ENCODE data around the gene TIMP2. TPM values are rescaled to one million over a fixed set of nuclear protein-coding genes. Genes with fewer than 3 reads are reported as not detected.

The TIMP2 gene
- total and polyA plus RNA-seq, 2 of the 13 experiments (the other 11 are each of a cell fraction or from before 2014, with no cell fraction given): 3.8 to 8.5 TPM

DNA sequence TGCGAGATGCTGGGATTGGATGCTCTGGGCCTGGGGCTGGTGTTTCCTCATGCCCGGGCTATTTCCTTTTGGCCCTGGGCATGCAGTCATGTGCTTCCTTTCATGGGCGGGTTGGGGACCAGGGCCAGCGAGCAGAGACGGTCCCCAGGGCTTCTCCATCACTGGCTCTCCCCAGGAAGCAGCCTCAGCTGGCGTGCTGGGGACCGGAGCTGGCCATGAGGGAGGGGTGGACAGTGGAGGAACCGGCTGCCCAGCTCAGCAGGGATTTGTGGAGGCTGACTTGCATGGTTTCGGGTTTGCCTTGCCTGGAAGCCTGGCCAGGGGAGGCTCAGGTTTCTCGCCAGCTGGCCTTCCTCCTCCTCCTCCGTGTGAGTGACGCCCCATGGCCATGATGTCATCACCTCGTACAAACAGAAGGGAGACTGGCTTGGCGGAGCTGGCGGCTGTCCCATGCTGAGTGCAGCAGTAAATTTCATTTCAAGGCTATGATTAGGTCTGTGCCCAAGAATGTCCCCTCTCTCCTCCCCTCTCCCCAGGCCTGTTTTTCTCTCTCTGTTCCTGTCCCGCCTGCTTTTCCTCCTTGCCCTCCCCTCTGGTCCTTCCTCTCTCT is 8.9 kb upstream of the TIMP2 start:
- in situ Hi-C loops (cut with HindIII; ENCODE audit: extremely low pct_ligation_motif_present, low pct_unique_long_range_greater_than_20kb): no loop called here
- Histone ChIP-seq H3K9me3 (ENCODE audit: low read length) (no peaks in the 10 kb centered on the region), H4K20me1 (ENCODE audit: insufficient read depth, low read length) (no peaks in the 10 kb centered on the region), H2AFZ (ENCODE audit: low read length) (no peak overlapping the region), H3K36me3 (replicated peaks in 1 of 2; ENCODE audit: control insufficient read depth in 1 of 2, insufficient read depth in 2 of 2, low read length in 2 of 2) (no peaks in the 10 kb centered on the region), H3K27ac (ENCODE audit: extremely low read length, insufficient read depth, low read length) (no peak overlapping the region), H3K4me3 (replicated peaks in 1 of 3; ENCODE audit: insufficient read depth in 1 of 3, low read depth in 2 of 3, low read length in 3 of 3) (peak overlapping the region in 2 of 3 experiments; percentile 2 to 61; a peak in 3 of 6 replicates), H3K79me2 (ENCODE audit: insufficient read depth, low read length) (no peaks in the 10 kb centered on the region), H3K9ac (ENCODE audit: insufficient read depth, low read depth, low read length) (peak overlapping the region; percentile 46; the same call in 1 of the 2 replicates), H3K4me2 (ENCODE audit: low read depth, low read length) (peak overlapping the region; percentile 73), H3K4me1 (ENCODE audit: insufficient read depth, low read length) (peaks cover 41% of the 10 kb centered on the region), H3K27me3 (ENCODE audit: control insufficient read depth in 1 of 2, insufficient read depth in 2 of 2, low read length in 2 of 2) (peaks cover 10 to 54% of the 10 kb centered on the region in 2 experiments; a peak in 4 of 5 replicates)
- FAIRE-seq: peak; percentile 70
- no TSS peak for BruUV-seq (replicated peaks)
- WGBS (ENCODE audit: low lambda C conversion rate): 7% methylated on average over 13 of the region's 16 CpGs
- CTCF ChIA-PET (ENCODE audit: low intra/inter-chr PET ratio, low total read pairs): no interaction called here
- intact Hi-C loops (cut with micrococcal nuclease; ENCODE audit: unreplicated experiment): loop anchor here (5.0 to 10.0 kb wide), 2 partner anchors 67 to 1651 kb away; no protein-coding TSS in a partner anchor
- POLR2A ChIA-PET: interaction anchor here (0.9 to 2.6 kb wide), 13 partner anchors 9 to 93 kb away, joined by 3 to 20 read pairs (median 6); partner anchors contain the start of genes LGALS3BP and TIMP2
- DNase-seq (ENCODE audit: low spot score): peak; percentile 77
- ATAC-seq: peak; percentile 32
- TF ChIP-seq SIN3A (IDR thresholded peaks at IDR 0.05; ENCODE audit: borderline replicate concordance, low read depth, low read length) (no peak), MED13 (CRISPR knock-in tag; IDR thresholded peaks at IDR 0.05) (no peak), SMAD3 (CRISPR knock-in tag; IDR thresholded peaks at IDR 0.05) (peak; percentile 23; the same call in 1 of the 2 replicates), TAF1 (CRISPR knock-in tag; IDR thresholded peaks at IDR 0.05) (peak; percentile 34; the same call in 1 of the 2 replicates), ZMYM3 (CRISPR knock-in tag; IDR thresholded peaks at IDR 0.05) (no peak), CHD2 (IDR thresholded peaks at IDR 0.05; ENCODE audit: low read depth, low read length) (0 out of 2 replicates have a peak, but pooled peaks have one; percentile 18), ZNF549 (CRISPR knock-in tag; IDR thresholded peaks at IDR 0.05) (no peak), ZNF709 (CRISPR knock-in tag; IDR thresholded peaks at IDR 0.05) (0 out of 2 replicates have a peak, but pooled peaks have one; percentile 48), KLF11 (CRISPR knock-in tag; IDR thresholded peaks at IDR 0.05) (0 out of 2 replicates have a peak, but pooled peaks have one; percentile 37), ZNF17 (CRISPR knock-in tag; IDR thresholded peaks at IDR 0.05) (no peak), KDM6A (CRISPR knock-in tag; IDR thresholded peaks at IDR 0.05; ENCODE audit: low read depth) (no peak), ZFX (CRISPR knock-in tag; IDR thresholded peaks at IDR 0.05; ENCODE audit: low read depth) (0 out of 2 replicates have a peak, but pooled peaks have one; percentile 2), KAT8 (CRISPR knock-in tag; IDR thresholded peaks at IDR 0.05) (0 out of 2 replicates have a peak, but pooled peaks have one; percentile 17), ZNF670 (CRISPR knock-in tag; IDR thresholded peaks at IDR 0.05; ENCODE audit: borderline replicate concordance) (0 out of 2 replicates have a peak, but pooled peaks have one; percentile 31), ZNF205 (CRISPR knock-in tag; IDR thresholded peaks at IDR 0.05) (no peak), TAF15 (IDR thresholded peaks at IDR 0.05; ENCODE audit: low read depth, low read length, poor library complexity, severe bottlenecking) (no peak)
- TF ChIP-seq, protein P1, sequence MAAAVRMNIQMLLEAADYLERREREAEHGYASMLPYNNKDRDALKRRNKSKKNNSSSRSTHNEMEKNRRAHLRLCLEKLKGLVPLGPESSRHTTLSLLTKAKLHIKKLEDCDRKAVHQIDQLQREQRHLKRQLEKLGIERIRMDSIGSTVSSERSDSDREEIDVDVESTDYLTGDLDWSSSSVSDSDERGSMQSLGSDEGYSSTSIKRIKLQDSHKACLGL (CRISPR knock-in tag; IDR thresholded peaks at IDR 0.05): 0 out of 2 replicates have a peak, but pooled peaks have one; percentile 27
- TF ChIP-seq, protein P2, sequence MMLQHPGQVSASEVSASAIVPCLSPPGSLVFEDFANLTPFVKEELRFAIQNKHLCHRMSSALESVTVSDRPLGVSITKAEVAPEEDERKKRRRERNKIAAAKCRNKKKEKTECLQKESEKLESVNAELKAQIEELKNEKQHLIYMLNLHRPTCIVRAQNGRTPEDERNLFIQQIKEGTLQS (CRISPR knock-in tag; IDR thresholded peaks at IDR 0.05): peak; percentile 73
- TF ChIP-seq, protein P3, sequence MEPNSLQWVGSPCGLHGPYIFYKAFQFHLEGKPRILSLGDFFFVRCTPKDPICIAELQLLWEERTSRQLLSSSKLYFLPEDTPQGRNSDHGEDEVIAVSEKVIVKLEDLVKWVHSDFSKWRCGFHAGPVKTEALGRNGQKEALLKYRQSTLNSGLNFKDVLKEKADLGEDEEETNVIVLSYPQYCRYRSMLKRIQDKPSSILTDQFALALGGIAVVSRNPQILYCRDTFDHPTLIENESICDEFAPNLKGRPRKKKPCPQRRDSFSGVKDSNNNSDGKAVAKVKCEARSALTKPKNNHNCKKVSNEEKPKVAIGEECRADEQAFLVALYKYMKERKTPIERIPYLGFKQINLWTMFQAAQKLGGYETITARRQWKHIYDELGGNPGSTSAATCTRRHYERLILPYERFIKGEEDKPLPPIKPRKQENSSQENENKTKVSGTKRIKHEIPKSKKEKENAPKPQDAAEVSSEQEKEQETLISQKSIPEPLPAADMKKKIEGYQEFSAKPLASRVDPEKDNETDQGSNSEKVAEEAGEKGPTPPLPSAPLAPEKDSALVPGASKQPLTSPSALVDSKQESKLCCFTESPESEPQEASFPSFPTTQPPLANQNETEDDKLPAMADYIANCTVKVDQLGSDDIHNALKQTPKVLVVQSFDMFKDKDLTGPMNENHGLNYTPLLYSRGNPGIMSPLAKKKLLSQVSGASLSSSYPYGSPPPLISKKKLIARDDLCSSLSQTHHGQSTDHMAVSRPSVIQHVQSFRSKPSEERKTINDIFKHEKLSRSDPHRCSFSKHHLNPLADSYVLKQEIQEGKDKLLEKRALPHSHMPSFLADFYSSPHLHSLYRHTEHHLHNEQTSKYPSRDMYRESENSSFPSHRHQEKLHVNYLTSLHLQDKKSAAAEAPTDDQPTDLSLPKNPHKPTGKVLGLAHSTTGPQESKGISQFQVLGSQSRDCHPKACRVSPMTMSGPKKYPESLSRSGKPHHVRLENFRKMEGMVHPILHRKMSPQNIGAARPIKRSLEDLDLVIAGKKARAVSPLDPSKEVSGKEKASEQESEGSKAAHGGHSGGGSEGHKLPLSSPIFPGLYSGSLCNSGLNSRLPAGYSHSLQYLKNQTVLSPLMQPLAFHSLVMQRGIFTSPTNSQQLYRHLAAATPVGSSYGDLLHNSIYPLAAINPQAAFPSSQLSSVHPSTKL (CRISPR knock-in tag; IDR thresholded peaks at IDR 0.05): 0 out of 2 replicates have a peak, but pooled peaks have one; percentile 25
- TF ChIP-seq, protein P4, sequence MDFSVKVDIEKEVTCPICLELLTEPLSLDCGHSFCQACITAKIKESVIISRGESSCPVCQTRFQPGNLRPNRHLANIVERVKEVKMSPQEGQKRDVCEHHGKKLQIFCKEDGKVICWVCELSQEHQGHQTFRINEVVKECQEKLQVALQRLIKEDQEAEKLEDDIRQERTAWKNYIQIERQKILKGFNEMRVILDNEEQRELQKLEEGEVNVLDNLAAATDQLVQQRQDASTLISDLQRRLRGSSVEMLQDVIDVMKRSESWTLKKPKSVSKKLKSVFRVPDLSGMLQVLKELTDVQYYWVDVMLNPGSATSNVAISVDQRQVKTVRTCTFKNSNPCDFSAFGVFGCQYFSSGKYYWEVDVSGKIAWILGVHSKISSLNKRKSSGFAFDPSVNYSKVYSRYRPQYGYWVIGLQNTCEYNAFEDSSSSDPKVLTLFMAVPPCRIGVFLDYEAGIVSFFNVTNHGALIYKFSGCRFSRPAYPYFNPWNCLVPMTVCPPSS (IDR thresholded peaks at IDR 0.05): no peak
